ENCODE results near the gene SLC26A9. TPM values are rescaled to one million over a fixed set of nuclear protein-coding genes. Genes with fewer than 3 reads are reported as not detected.

Gene SLC26A9
- total and polyA plus RNA-seq, 9 of the 15 experiments (the other 6 are each of a cell fraction or from before 2014, with no cell fraction given) = 0.03 TPM; not detected in 8

- no peak for TF ChIP-seq MEF2A (IDR thresholded peaks at IDR 0.05; ENCODE audit: control insufficient read depth, low read depth, low read length)
- TF ChIP-seq CREM (IDR thresholded peaks at IDR 0.05; ENCODE audit: low read depth) = peak; percentile 11; the same call in 1 of the 2 replicates
- no peak for TF ChIP-seq NR2F6 (CRISPR knock-in tag; IDR thresholded peaks at IDR 0.05)
- no peak for TF ChIP-seq DDX20 (tag; IDR thresholded peaks at IDR 0.05; ENCODE audit: low read depth)
- TF ChIP-seq VEZF1 (CRISPR knock-in tag; IDR thresholded peaks at IDR 0.05) = no peak
- TF ChIP-seq, protein P1, sequence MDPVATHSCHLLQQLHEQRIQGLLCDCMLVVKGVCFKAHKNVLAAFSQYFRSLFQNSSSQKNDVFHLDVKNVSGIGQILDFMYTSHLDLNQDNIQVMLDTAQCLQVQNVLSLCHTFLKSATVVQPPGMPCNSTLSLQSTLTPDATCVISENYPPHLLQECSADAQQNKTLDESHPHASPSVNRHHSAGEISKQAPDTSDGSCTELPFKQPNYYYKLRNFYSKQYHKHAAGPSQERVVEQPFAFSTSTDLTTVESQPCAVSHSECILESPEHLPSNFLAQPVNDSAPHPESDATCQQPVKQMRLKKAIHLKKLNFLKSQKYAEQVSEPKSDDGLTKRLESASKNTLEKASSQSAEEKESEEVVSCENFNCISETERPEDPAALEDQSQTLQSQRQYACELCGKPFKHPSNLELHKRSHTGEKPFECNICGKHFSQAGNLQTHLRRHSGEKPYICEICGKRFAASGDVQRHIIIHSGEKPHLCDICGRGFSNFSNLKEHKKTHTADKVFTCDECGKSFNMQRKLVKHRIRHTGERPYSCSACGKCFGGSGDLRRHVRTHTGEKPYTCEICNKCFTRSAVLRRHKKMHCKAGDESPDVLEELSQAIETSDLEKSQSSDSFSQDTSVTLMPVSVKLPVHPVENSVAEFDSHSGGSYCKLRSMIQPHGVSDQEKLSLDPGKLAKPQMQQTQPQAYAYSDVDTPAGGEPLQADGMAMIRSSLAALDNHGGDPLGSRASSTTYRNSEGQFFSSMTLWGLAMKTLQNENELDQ (CRISPR knock-in tag; IDR thresholded peaks at IDR 0.05; ENCODE audit: borderline replicate concordance) = no peak
- TF ChIP-seq, protein P2, sequence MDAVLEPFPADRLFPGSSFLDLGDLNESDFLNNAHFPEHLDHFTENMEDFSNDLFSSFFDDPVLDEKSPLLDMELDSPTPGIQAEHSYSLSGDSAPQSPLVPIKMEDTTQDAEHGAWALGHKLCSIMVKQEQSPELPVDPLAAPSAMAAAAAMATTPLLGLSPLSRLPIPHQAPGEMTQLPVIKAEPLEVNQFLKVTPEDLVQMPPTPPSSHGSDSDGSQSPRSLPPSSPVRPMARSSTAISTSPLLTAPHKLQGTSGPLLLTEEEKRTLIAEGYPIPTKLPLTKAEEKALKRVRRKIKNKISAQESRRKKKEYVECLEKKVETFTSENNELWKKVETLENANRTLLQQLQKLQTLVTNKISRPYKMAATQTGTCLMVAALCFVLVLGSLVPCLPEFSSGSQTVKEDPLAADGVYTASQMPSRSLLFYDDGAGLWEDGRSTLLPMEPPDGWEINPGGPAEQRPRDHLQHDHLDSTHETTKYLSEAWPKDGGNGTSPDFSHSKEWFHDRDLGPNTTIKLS (IDR thresholded peaks at IDR 0.05; ENCODE audit: borderline replicate concordance, low read depth) = no peak
- no peak for TF ChIP-seq SREBF2 (CRISPR knock-in tag; IDR thresholded peaks at IDR 0.05)
- TF ChIP-seq MEF2D (tag; conservative IDR thresholded peaks at IDR 0.05; ENCODE audit: low read depth) = no peak
- TF ChIP-seq SAFB (IDR thresholded peaks at IDR 0.05; ENCODE audit: borderline replicate concordance, low read depth, low read length) = no peak
- no peak for TF ChIP-seq HDAC8 (tag; IDR thresholded peaks at IDR 0.05)
- TF ChIP-seq OTX1 (CRISPR knock-in tag; IDR thresholded peaks at IDR 0.05) = no peak
- TF ChIP-seq ZNF764 (CRISPR knock-in tag; IDR thresholded peaks at IDR 0.05; ENCODE audit: low read depth) = no peak
- peak; percentile 55; the same call in 1 of the 2 replicates for TF ChIP-seq RB1 (IDR thresholded peaks at IDR 0.05; ENCODE audit: low read depth)
- TF ChIP-seq, protein P3, sequence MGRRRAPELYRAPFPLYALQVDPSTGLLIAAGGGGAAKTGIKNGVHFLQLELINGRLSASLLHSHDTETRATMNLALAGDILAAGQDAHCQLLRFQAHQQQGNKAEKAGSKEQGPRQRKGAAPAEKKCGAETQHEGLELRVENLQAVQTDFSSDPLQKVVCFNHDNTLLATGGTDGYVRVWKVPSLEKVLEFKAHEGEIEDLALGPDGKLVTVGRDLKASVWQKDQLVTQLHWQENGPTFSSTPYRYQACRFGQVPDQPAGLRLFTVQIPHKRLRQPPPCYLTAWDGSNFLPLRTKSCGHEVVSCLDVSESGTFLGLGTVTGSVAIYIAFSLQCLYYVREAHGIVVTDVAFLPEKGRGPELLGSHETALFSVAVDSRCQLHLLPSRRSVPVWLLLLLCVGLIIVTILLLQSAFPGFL (CRISPR knock-in tag; IDR thresholded peaks at IDR 0.05) = 0 out of 2 replicates have a peak, but pooled peaks have one; percentile 48
- no peak for TF ChIP-seq L3MBTL2 (IDR thresholded peaks at IDR 0.05)
- no peak for TF ChIP-seq ZNF830 (CRISPR knock-in tag; IDR thresholded peaks at IDR 0.05)
- TF ChIP-seq, protein P4, sequence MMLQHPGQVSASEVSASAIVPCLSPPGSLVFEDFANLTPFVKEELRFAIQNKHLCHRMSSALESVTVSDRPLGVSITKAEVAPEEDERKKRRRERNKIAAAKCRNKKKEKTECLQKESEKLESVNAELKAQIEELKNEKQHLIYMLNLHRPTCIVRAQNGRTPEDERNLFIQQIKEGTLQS (IDR thresholded peaks at IDR 0.05) = no peak
- TF ChIP-seq, protein P4 (CRISPR knock-in tag; conservative IDR thresholded peaks at IDR 0.05) = no peak
- TF ChIP-seq NR4A1 (CRISPR knock-in tag; IDR thresholded peaks at IDR 0.05) = no peak
- TF ChIP-seq NR4A1 (tag; IDR thresholded peaks at IDR 0.05) = no peak
These were observed 24.1 kb downstream of the SLC26A9 start (continued) for GRCh38 chr1:205918955-205919746.
